ENCODE results near the gene TXN2.

Gene TXN2

GRCh38 chr22:36480941-36481392, 473 bp downstream of the TXN2 start:
- DNase-seq, result no peak

- DNase-seq, result no peak
These were observed 2.5 kb downstream of the TXN2 start for GRCh38 chr22:36478966-36479365.

GRCh38 chr22:36475341-36475740, 6.1 kb downstream of the TXN2 start:
- DNase-seq, result no peak

GRCh38 chr22:36472689-36473088, 8.8 kb downstream of the TXN2 start:
- DNase-seq, result no peak

- DNase-seq, result no peak
These were observed 10.1 kb downstream of the TXN2 start for GRCh38 chr22:36471341-36471821.

GRCh38 chr22:36470994-36471331, 10.5 kb downstream of the TXN2 start:
- DNase-seq, result no peak

GRCh38 chr22:36470162-36470993, 11.1 kb downstream of the TXN2 start:
- peak; percentile 63 for DNase-seq

- no peak for DNase-seq
These were observed 12.2 kb downstream of the TXN2 start for GRCh38 chr22:36469094-36469710.

- no peak for DNase-seq
These were observed 13.5 kb downstream of the TXN2 start for GRCh38 chr22:36467946-36468345.

GRCh38 chr22:36467042-36467810, 14.2 kb downstream of the TXN2 start:
- DNase-seq, result no peak

- DNase-seq, result no peak
These were observed 15.2 kb downstream of the TXN2 start for GRCh38 chr22:36466258-36466657.

GRCh38 chr22:36465232-36466021, 16.0 kb downstream of the TXN2 start:
- DNase-seq, result no peak

- no peak for DNase-seq
These were observed 16.7 kb downstream of the TXN2 start for GRCh38 chr22:36464715-36465231.

GRCh38 chr22:36463783-36464184, 17.7 kb downstream of the TXN2 start:
- no peak for DNase-seq

- DNase-seq, result no peak
These were observed 19.5 kb downstream of the TXN2 start for GRCh38 chr22:36461665-36462649.

GRCh38 chr22:36460202-36460601, 21.2 kb downstream of the TXN2 start:
- no peak for DNase-seq

GRCh38 chr22:36457688-36458450, 23.6 kb downstream of the TXN2 start:
- DNase-seq, result no peak

GRCh38 chr22:36456464-36456845, 25.0 kb downstream of the TXN2 start:
- no peak for DNase-seq

- DNase-seq, result no peak
These were observed 25.6 kb downstream of the TXN2 start for GRCh38 chr22:36455571-36456463.

Data from NCI-H1694 treated with DMSO at 0.1 percent for 48 hours (cell line).